SU-DHL-6 (cell line): Measurements from ENCODE around the gene OR52B6.

ENCODE experiments used
- H2AFZ ChIP-seq: fragments of 200-600 bp; sonication (generic); 2 replicates; pipeline ENCODE4 v1.6.1; 2014; ENCODE audit warnings: low read depth, mild to moderate bottlenecking, moderate library complexity, mixed read lengths, antibody characterized with exemption, low read length; ENCODE audit not compliant: severe bottlenecking
- H3F3A ChIP-seq: fragments of 200-600 bp; shearing (Covaris generic); 2 replicates; pipeline ENCODE4 v1.6.0; 2016; ENCODE audit warnings: antibody characterized with exemption, mild to moderate bottlenecking; ENCODE audit not compliant: insufficient read depth
- H3K27ac ChIP-seq: fragments of 200-600 bp; sonication (generic); 2 replicates; pipeline ENCODE4 v1.5.1; 2016; ENCODE audit warnings: low read depth, mild to moderate bottlenecking, low read length, moderate library complexity, mixed read lengths
- H3K27me3 ChIP-seq: fragments of 200-600 bp; sonication (generic), shearing (Covaris generic); 2 replicates; pipeline ENCODE4 v1.6.0; 2014; ENCODE audit warnings: mild to moderate bottlenecking, low read length
- H3K36me3 ChIP-seq: fragments of 200-600 bp; sonication (generic); 2 replicates; pipeline ENCODE4 v1.6.1; 2014; ENCODE audit warnings: mild to moderate bottlenecking, low read length, mixed read lengths
- H3K4me2 ChIP-seq: fragments of 300-600, 200-600 bp; shearing (Covaris generic), sonication (generic); 2 replicates; pipeline ENCODE4 v1.6.0; 2014; ENCODE audit warnings: low read length, low read depth, mild to moderate bottlenecking; ENCODE audit not compliant: poor library complexity, severe bottlenecking
- H3K4me3 ChIP-seq: fragments of 200-600 bp; sonication (generic); 2 replicates; pipeline ENCODE4 v1.5.1; 2014; ENCODE audit warnings: antibody characterized with exemption, low read length, mild to moderate bottlenecking, mixed read lengths; ENCODE audit not compliant: insufficient read depth, poor library complexity, severe bottlenecking
- H3K79me2 ChIP-seq: fragments of 200-600 bp; sonication (generic); 2 replicates; pipeline ENCODE4 v1.6.1; 2014; ENCODE audit warnings: mild to moderate bottlenecking, low read length, moderate library complexity; ENCODE audit not compliant: insufficient read depth
- H3K9ac ChIP-seq: fragments of 200-600 bp; sonication (generic); 2 replicates; pipeline ENCODE4 v1.7.0; 2014; ENCODE audit warnings: mild to moderate bottlenecking, low read length
- H3K9me2 ChIP-seq: fragments of 200-600 bp; sonication (generic); replicated peaks from 2 replicates; pipeline ENCODE4 v1.6.1; 2014; ENCODE audit warnings: low read length; ENCODE audit not compliant: insufficient read depth
- H3K9me3 ChIP-seq: fragments of 200-600 bp; sonication (generic); 2 replicates; pipeline ENCODE4 v1.6.1; 2014; ENCODE audit warnings: low read length, mixed read lengths; ENCODE audit not compliant: insufficient read depth
- H4K20me1 ChIP-seq: fragments of 200-600 bp; sonication (generic); 2 replicates; pipeline ENCODE4 v1.6.1; 2014; ENCODE audit warnings: low read depth, mild to moderate bottlenecking, antibody characterized with exemption, low read length, moderate library complexity, mixed read lengths
- CTCF ChIP-seq: fragments of 200-600 bp; sonication (generic); IDR thresholded peaks from one replicate; pipeline ENCODE4 v1.5.1; 2017; ENCODE audit warnings: antibody characterized with exemption, mild to moderate bottlenecking, low read length, moderate library complexity; ENCODE audit not compliant: insufficient read depth, poor library complexity, severe bottlenecking
- EZH2phosphoT487 ChIP-seq: fragments of 200-600 bp; sonication (generic), shearing (Covaris generic); conservative IDR thresholded peaks from 2 replicates; pipeline ENCODE4 v1.6.1; 2018; ENCODE audit warnings: mild to moderate bottlenecking, antibody characterized with exemption, low read length, moderate library complexity, mixed read lengths

Gene OR52B6

GRCh38 chr11:5536482-5536881 is 44.2 kb upstream of the OR52B6 start:
- Histone ChIP-seq H3K4me2 (no peak overlapping the region), H2AFZ (no peak overlapping the region), H3K4me3 (no peak overlapping the region), H3K27ac (no peak overlapping the region), H3F3A (no peaks in the 10 kb centered on the region), H3K79me2 (no peaks in the 10 kb centered on the region), H3K36me3 (no peaks in the 10 kb centered on the region), H4K20me1 (no peaks in the 10 kb centered on the region), H3K9ac (no peak overlapping the region), H3K9me3 (no peaks in the 10 kb centered on the region), H3K27me3 (no peaks in the 10 kb centered on the region), H3K9me2 (no peaks in the 10 kb centered on the region)
- no peak for TF ChIP-seq EZH2phosphoT487
- TF ChIP-seq CTCF, result no peak

GRCh38 chr11:5541427-5541826 is 39.2 kb upstream of the OR52B6 start:
- no peak overlapping the region for H3K27ac ChIP-seq
- TF ChIP-seq EZH2phosphoT487 (no peak), CTCF (no peak)
- H3F3A ChIP-seq, result no peaks in the 10 kb centered on the region
- H3K9me2 ChIP-seq, result no peaks in the 10 kb centered on the region
- H3K4me3 ChIP-seq, result no peak overlapping the region
- H3K9ac ChIP-seq, result no peak overlapping the region
- H3K4me2 ChIP-seq, result no peak overlapping the region
- H3K36me3 ChIP-seq, result no peaks in the 10 kb centered on the region
- H2AFZ ChIP-seq, result no peak overlapping the region
- no peaks in the 10 kb centered on the region for H4K20me1 ChIP-seq
- H3K9me3 ChIP-seq, result no peaks in the 10 kb centered on the region
- no peaks in the 10 kb centered on the region for H3K79me2 ChIP-seq
- no peaks in the 10 kb centered on the region for H3K27me3 ChIP-seq

- H4K20me1 ChIP-seq, result no peaks in the 10 kb centered on the region
- no peaks in the 10 kb centered on the region for H3F3A ChIP-seq
- H3K9me3 ChIP-seq, result no peaks in the 10 kb centered on the region
- H2AFZ ChIP-seq, result no peak overlapping the region
- no peak overlapping the region for H3K27ac ChIP-seq
- TF ChIP-seq EZH2phosphoT487, result no peak
- no peaks in the 10 kb centered on the region for H3K36me3 ChIP-seq
- H3K4me3 ChIP-seq, result no peak overlapping the region
- no peaks in the 10 kb centered on the region for H3K27me3 ChIP-seq
- no peak overlapping the region for H3K4me2 ChIP-seq
- no peaks in the 10 kb centered on the region for H3K79me2 ChIP-seq
- no peaks in the 10 kb centered on the region for H3K9me2 ChIP-seq
- H3K9ac ChIP-seq, result no peak overlapping the region
Observed at GRCh38 chr11:5546457-5546856, 34.2 kb upstream of the OR52B6 start.

- H3K4me3 ChIP-seq, result no peak overlapping the region
- H3F3A ChIP-seq, result no peaks in the 10 kb centered on the region
- H3K9ac ChIP-seq, result no peak overlapping the region
- H3K27ac ChIP-seq, result no peak overlapping the region
- no peaks in the 10 kb centered on the region for H3K27me3 ChIP-seq
- H4K20me1 ChIP-seq, result no peaks in the 10 kb centered on the region
- no peak overlapping the region for H2AFZ ChIP-seq
- H3K4me2 ChIP-seq, result no peak overlapping the region
- H3K9me2 ChIP-seq, result no peaks in the 10 kb centered on the region
- no peaks in the 10 kb centered on the region for H3K79me2 ChIP-seq
- no peaks in the 10 kb centered on the region for H3K9me3 ChIP-seq
- TF ChIP-seq CTCF, result no peak
- TF ChIP-seq EZH2phosphoT487, result no peak
- no peaks in the 10 kb centered on the region for H3K36me3 ChIP-seq
Observed at GRCh38 chr11:5547982-5548381, 32.7 kb upstream of the OR52B6 start.
